Measurements from ENCODE around the gene ATP10A.

DNA sequence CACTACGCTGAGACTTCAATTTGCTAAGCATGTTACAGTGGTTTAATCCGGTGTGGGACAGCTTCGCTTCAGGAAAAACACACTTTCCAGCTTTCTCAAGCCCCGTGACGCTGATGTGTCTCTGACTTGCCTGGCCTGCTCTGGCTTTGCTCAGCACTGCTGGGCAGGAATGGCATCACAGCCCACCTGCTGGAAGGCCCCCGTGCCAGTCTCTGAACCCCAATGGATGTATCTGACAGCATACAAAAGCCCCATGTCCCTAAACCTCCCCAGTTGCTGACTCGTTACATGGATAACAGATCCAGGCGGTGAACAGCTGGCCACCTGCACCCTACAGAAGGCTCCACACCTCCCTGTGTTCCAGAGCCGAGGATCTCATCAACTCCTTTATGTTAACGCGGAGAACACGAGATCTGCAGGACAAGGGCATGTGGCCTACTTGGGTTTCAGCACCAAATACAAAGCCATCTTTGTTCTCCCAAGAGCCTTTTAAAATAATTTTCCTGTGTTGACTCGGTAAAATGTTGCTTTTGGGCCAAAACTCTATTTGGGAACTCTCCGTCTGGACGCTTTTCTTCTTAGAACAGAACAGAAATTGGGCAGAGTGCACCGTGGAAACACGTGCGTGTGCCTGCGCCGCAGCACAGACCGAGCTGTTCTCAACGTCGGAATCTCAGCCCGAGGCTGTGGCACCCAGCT, 61.4 kb downstream of the ATP10A start:
- TF ChIP-seq POLR2A (IDR thresholded peaks at IDR 0.05; ENCODE audit: low read depth, low read length) = no peak
- no peak for TF ChIP-seq TAF1 (IDR thresholded peaks at IDR 0.05; ENCODE audit: low read depth, low read length)
- TF ChIP-seq POU2F2 (IDR thresholded peaks at IDR 0.05; ENCODE audit: low read depth, low read length) = no peak
- TF ChIP-seq POLR2AphosphoS5 (IDR thresholded peaks at IDR 0.05; ENCODE audit: low read depth, low read length) = no peak
- TF ChIP-seq PAX5 (IDR thresholded peaks at IDR 0.05; ENCODE audit: insufficient read depth, low read length, severe bottlenecking) = no peak
- no peak for TF ChIP-seq SPI1 (IDR thresholded peaks at IDR 0.05; ENCODE audit: low read depth, low read length)
